HG03159 (cell line): ENCODE results near the gene PRKCD.

Source experiments
- ATAC-seq: cut with Tn5 transposase; IDR thresholded peaks from one replicate; pipeline ENCODE4 v1.9.1; 2021; ENCODE audit warnings: mild to moderate bottlenecking, moderate library complexity; ENCODE audit not compliant: unreplicated experiment

Gene PRKCD

GRCh38 chr3:53160660-53161449, at the start of gene PRKCD:
PRKCD (plus strand) TSS chr3:53161209; CDS start chr3:53178423, 17,214 bp downstream.
- ATAC-seq = peak; percentile 55

DNA sequence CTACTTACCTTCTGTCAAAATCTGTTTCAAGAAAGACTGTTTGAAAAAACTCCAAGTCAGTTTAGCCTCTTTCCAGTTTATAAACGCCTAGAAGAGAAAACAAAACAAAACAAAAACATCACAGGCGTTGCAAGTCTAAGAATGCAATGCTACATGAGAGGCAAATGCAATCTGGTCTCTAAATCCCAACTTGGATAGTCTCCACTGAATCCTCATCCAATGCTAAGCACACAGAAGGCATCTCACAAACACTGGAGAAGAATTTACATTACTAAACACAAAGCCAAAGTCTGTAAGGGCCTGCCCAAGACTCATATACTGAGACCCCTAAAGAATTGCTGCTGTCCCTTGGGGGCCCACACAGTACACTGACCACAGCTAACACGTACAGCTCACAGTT, 49.2 kb upstream of the PRKCD start:
- no peak for ATAC-seq

- no peak for ATAC-seq
Observed at GRCh38 chr3:53113293-53114010, 47.6 kb upstream of the PRKCD start.

- no peak for ATAC-seq
Observed at GRCh38 chr3:53114011-53114400, 47.0 kb upstream of the PRKCD start.

DNA sequence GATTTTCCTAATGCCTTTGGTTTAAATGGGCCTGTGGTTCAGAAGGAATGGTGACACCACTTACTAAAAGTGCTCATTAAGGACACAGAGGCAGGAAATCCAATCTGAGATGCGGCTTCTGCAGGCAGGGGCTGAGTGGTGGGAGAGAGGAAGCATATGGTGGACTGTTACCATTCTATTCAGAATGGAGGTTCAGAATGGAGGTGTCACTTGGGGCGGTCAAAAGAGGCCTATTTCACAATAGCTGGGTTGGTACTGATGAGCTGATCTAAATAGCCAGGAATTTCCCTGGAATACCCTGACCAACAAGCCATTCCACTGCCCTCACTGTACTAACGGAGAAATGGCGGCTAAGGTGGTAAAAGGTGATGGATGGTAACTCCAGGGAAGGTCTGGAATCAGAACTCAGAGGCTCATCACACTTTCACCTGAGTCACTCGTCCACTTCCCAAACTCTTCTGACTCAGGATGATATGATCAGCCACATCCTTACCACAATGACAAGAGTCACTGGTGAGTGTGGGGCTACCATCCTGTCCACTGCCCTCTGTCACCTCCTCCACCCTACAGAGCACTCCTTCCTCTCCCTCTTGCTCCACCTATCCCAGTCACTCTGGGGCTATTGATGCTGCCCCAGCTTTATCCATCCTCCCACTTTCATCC, 46.5 kb upstream of the PRKCD start:
- ATAC-seq = no peak

DNA sequence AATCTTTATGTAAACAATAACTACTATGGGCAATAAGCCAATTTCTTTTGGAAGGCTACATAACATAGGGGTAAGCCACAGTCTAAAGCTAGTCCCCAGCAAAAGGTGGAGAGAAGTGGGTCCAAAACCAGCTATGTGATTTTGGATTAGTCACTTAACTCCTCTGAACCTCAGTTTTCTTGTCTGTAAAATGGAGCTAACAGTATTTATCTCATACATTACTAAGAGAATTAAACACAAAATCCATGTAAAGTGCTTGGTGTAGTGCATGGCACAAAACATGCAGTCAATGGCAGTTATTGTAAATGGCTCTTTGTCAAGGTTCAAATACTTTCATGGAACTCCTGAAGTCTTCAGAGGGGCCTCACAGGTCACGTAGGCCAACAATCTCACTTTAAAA, 44.1 kb upstream of the PRKCD start:
- no peak for ATAC-seq

- ATAC-seq = no peak
Observed at GRCh38 chr3:53120336-53120735, 40.7 kb upstream of the PRKCD start.

DNA sequence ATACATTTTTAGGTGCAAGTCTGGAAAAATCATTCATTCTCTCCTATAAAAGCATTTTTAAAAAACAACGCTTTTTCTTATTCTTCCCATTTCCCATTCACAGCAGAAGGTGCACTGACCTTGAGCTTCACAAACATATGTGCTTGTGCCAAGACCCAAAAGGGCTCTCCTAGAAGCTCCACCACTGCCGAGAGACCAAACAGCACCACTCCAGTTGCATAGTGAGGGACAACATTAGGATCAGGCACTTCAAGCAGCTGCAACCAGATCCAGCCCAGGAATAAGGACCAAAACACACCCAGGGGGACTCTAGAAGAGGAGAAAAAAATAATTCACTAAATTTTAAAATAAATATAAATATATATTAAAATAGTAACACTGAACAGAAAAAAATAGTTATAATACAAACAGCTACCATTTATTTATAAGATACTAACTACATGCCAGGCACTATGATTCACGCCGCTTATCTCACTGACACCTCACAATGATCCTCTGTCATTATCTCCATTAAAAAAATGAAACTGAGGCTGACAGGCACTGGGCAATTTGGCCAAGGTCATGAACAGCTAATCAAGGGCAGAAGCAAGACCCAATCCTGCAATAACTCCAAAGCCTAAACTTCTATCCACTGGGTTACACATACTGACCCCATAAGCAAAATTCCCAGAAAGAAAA, 38.6 kb upstream of the PRKCD start:
- no peak for ATAC-seq

DNA sequence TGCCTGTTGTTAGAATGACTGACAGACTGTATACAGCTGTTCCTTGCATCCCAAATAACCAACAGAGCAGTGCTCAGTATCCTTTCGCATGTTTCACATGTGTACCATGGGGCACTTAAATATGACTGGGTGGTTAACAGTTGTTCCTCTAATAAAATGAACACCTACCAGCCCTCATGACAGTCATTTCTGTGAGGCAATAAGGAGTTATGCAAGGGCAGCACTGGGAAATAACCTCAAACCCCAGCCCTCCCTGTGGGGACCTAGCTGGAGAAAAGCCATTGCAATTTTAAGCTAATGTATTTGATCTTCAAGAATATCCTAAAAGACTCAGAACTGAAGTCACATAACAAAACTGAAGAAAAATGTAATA, 38.1 kb upstream of the PRKCD start:
- no peak for ATAC-seq

GRCh38 chr3:53123510-53123909, 37.5 kb upstream of the PRKCD start:
- no peak for ATAC-seq

- no peak for ATAC-seq
Observed at GRCh38 chr3:53123953-53124352, 37.1 kb upstream of the PRKCD start.

GRCh38 chr3:53126601-53127000, 34.4 kb upstream of the PRKCD start:
- no peak for ATAC-seq

GRCh38 chr3:53129344-53129743, 31.7 kb upstream of the PRKCD start:
- no peak for ATAC-seq

- peak; percentile 93 for ATAC-seq
Observed at GRCh38 chr3:53130179-53131061, 30.6 kb upstream of the PRKCD start, which contains the start of gene RFT1. RFT1 (minus strand) TSS chr3:53130435; CDS start chr3:53130400, 35 bp downstream.

DNA sequence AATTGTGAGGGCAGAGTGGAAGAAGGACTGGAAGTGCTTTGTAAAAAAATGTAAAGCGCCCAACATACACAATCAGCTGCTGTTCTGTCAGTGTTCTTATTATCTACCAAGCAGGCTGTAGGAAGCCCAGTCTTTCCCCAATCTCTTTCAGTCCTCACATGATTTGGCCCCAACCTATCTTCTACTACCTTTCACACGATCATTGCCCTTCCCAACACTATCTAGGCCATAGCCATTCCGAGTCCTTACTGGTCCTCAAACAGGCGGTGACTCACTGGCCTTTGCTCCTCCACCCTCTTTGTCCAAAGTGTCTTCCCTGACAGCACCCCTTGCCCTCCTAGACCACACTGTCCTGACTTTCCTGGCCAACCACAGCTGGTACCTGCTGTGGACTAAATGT, 29.9 kb upstream of the PRKCD start:
- ATAC-seq = no peak

- ATAC-seq = no peak
Observed at GRCh38 chr3:53132347-53132746, 28.7 kb upstream of the PRKCD start.

- ATAC-seq = no peak
Observed at GRCh38 chr3:53134631-53135232, 26.3 kb upstream of the PRKCD start.

DNA sequence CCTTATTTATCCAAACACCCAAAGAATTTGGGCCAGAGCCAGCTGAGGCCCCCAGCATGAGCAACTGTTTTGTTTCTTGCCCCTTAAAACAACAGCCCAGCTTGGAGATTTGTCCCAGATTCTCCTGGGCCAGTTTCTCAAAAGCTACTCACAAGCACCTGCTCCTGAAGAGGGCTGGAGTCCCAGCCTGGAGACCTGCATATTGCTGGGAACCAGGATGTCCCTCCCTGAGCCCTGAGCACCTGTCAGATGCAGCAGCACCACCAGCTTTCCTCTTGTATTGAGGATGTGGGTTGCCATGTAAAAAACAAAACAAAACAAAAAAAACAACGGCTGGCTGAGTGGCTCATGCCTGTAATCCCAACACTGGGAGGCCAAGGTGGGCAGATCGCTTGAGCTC, 23.8 kb upstream of the PRKCD start:
- ATAC-seq = no peak

DNA sequence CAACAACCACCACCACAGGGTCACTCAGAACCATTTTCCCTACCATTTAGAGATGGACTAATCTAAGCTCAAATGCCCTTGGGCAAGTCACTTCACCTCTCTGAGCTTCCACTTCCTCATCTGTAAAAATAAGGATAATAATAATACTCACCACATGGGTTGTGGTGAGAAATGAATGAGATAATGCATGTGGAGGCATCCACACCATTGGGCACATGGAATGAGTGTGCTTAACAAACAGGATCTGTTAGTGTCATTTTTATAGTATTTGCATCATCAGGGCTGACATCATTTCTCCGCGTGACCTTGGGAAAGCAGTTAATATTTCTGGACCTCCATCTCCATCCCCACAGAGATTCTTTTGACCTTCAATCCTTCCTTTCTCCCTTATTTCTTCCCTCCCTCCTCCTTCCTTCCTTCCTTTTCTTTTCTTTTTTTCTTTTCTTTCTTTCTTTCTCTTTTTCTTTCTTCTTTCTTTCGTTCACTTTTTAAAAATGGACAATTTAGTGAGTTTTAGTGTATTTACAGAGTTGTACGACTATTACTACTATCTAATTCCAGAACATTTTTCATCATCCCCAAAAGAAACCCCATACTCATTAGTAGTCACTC, 23.1 kb upstream of the PRKCD start:
- ATAC-seq = no peak
